HG02938 (cell line): Measurements from ENCODE around the gene CSPG5.

Source experiments
- ATAC-seq: cut with Tn5 transposase; IDR thresholded peaks from one replicate; pipeline ENCODE4 v1.9.1; 2021; ENCODE audit warnings: mild to moderate bottlenecking, moderate library complexity; ENCODE audit not compliant: unreplicated experiment

CSPG5 gene

GRCh38 chr3:47588053-47588452, 9.4 kb upstream of the CSPG5 start:
- no peak for ATAC-seq

DNA sequence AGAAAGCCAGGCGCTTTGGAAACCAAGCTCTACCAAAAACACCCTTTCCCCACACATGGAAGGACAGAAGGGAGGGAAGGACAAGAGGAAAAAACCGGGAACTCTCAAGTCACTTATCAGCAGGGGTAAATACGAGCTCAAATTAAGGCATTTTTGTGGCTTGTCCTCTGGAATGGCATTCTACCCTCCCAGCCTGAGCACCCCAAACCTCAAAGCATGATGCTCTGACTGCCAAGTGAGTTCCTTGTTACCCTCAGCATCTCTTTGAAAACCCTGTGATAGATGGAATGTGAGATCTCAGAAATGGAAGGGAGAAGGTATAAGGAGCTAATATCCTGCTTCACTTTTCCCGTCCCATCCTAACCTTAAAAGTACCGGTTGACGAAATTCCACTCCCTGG, 8.1 kb upstream of the CSPG5 start:
- ATAC-seq: no peak

GRCh38 chr3:47583320-47584075, 4.8 kb upstream of the CSPG5 start:
- ATAC-seq: no peak

GRCh38 chr3:47581835-47582234, 3.2 kb upstream of the CSPG5 start:
- no peak for ATAC-seq

- no peak for ATAC-seq
These were observed 2.8 kb upstream of the CSPG5 start for GRCh38 chr3:47581422-47581821.

DNA sequence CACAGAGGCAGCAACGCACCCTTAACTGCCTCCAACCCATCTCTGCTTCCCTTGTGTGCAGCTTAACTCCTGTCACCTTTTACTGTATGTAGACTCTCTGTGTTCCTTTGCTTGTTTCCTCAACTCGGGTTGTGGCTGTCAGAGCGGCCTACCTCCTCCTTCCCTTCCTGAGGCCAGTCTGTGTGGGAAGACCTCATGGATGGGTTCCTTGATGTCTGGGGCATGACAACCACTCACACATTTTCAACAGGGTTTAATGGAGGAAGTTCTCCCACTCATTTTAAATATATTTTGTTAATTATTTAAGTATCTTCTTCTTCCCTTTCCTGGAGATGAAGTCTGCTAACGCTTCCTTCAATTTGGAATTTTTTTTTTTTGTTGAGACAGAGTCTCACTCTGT, 1.8 kb upstream of the CSPG5 start:
- no peak for ATAC-seq

DNA sequence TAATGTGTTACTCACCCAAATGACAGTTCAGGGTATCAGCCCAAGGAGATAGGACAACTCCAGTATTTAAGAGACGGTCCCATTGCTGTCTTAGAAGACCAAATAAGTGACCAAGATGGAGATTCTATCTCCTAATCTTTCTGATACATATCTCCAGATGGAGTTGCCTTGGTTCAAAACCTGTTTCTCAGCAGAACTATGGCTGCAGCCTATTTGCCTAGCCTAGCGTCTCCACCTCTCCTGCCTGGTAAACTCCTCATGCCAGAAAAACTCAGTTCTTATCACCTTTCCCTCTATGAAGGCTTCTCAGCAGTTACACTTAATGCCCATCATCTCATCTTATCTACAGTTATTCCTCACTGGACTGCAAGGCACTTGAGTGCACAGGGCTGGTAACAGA, 1.2 kb upstream of the CSPG5 start:
- no peak for ATAC-seq

DNA sequence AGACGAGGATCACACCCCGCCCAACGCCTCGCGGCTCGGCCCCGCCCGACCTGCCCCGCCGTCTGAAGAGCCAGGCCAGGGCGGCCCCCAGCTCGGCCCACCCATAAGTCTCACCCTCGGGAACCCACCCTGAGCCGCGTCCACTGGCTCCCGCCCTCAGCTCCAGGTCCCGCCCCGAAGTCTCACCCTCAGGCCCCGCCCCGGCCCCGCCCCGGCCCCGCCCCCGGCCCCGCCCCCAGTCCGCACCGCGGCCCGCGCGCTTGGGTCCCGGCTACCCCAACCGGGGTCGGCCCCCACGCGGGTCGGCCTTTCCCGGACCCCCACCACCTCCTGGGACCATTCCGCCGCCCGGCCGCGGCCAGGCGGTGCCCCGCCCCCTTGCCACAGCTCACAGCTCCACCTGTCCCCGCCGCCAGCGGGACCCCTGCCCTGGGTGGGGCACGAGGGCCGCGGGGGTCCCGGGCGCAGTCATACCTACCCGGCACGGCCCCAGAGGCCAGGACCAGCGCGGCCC, 489 bp downstream of the CSPG5 start:
- ATAC-seq: no peak

GRCh38 chr3:47577583-47578118, 1.0 kb downstream of the CSPG5 start:
- ATAC-seq: no peak

- ATAC-seq: no peak
These were observed 5.2 kb downstream of the CSPG5 start for GRCh38 chr3:47573190-47574172.

DNA sequence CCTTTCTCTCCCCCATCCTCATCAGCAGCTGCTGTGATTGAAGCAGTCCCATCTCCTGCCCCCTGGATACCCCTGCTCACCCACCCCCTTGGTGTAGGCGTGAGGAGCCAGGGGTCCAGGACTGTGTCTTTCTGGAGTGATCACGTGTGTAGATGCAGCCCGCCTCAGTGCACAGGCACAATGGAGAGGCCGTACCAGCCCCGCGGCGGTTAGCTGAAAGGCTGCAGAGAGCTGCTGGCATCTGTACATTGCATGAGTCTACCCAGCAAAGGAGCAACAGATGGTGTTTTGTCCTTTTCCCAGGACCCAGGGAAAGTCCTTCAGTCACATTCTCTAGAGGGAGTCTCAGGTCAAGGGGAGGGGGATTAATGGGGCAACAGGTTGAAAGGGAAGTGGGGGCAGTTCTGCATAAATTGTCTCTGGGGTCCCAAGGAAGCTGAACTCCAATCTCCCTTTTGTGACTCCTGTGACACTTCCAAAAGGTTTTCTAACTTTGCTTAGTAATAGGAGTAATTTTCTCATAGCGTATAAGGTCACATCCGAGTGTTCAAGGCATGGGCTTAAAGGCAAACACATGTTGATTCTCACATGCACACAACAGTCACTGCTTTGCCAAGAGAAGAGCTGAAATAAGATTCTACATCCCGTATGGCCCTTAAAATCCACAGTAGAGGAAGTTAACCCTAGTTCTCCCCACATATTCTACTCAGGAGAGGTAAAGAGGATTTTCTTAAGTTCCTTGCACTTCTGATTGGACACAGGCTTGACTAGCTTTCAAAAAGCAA, 7.1 kb downstream of the CSPG5 start:
- no peak for ATAC-seq

- no peak for ATAC-seq
These were observed 9.8 kb downstream of the CSPG5 start for GRCh38 chr3:47568901-47569300.

DNA sequence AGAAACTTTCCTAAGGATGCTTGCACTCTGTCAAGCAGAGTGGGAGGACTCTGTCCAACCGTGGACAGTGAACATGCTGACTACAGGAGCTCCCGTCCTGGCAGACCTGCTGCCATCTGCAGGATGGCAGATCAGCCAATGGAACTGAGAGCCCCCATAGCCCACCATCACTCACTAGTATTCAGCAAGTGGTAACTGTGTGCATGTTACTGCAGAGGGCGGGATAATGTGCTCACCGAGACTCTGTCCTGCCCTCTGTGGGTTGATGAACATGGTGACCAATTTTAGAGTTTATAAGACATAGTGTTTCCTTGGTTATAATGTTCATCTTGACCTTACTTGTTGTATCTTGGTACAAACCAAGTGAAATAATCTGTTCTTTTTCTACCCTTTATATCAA, 11.5 kb downstream of the CSPG5 start:
- ATAC-seq: no peak

DNA sequence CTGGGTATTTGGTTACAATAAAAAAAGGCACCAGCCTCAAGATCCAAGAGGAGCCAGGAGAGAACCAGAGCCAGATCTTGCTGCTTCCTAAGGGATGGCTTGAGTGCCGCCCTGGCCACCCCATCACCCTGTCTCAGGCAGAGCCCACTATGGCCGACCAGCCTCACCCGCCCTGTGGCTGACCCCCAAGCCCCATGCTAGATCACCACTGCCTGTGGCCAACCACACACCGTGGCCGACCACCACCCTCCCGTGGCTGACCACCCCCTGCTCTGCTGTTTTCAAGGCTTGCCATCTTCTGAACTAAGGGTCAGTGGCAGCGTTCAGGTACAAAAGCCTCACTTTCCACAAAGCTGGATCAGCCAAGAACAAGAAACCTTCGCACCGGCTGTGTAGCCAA, 12.0 kb downstream of the CSPG5 start:
- no peak for ATAC-seq

GRCh38 chr3:47565734-47566550, 12.7 kb downstream of the CSPG5 start:
- no peak for ATAC-seq

DNA sequence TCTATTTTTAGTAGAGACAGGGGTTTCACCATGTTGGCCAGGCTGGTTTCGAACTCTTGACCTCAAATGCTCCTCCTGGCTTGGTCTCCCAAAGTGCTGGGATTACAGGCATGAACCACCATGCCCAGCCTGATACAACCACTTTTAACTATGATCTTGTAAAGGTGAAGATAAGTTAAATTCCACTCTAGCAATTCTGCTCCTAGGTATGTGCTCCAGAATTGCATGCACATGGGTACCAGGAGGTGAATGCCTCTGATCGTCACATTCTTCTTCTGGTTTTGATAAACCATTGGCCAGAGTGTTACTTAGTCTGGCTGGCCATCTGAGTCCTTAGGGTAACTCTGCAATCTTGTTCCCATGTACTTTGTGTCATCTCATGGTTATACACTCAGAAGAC, 22.3 kb downstream of the CSPG5 start:
- ATAC-seq: no peak

- no peak for ATAC-seq
These were observed 24.3 kb downstream of the CSPG5 start for GRCh38 chr3:47554335-47554734.

GRCh38 chr3:47553407-47553806, 25.3 kb downstream of the CSPG5 start:
- no peak for ATAC-seq

DNA sequence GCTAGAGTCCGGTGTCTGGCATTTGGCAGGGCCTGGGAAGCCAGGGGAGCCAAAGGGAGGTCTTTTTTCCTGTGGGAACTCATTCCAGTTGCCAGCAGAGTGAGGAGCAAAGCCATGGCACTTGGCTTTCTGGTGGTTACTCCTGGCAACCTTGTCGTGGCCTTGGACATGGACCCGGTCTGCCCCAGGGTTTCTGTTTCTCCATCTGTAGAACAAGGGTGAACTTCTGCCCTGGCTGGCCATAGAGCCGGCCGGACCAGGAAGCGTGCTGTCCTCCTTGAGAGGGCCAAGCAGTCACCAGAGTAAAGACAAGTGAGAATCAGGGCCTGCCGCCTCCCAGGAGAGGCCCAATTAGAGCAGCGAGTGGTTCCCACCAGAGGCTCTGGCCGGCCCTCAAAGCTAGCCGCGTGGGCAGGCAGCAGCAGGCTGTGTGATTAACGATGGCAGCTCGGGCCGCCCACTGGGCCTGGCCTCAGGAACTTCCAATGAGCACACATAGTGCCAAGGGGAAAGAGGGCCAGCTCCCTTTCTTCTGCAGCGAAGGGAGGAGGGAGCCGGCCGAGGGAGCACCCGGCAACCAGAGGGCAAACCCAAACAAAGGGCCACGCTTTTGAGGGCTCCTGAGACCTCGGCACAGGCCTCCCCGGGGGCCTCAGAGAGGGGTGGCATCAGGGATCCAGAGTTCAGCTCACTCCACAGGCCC, 36.0 kb downstream of the CSPG5 start:
- ATAC-seq: no peak
